Measurements from ENCODE around the gene FCRL6. TPM values are rescaled to one million over a fixed set of nuclear protein-coding genes. Genes with fewer than 3 reads are reported as not detected.

FCRL6 gene
- total and polyA plus RNA-seq, 12 donors: 0.11 to 2.2 (median 0.37) TPM; not detected in 3

DNA sequence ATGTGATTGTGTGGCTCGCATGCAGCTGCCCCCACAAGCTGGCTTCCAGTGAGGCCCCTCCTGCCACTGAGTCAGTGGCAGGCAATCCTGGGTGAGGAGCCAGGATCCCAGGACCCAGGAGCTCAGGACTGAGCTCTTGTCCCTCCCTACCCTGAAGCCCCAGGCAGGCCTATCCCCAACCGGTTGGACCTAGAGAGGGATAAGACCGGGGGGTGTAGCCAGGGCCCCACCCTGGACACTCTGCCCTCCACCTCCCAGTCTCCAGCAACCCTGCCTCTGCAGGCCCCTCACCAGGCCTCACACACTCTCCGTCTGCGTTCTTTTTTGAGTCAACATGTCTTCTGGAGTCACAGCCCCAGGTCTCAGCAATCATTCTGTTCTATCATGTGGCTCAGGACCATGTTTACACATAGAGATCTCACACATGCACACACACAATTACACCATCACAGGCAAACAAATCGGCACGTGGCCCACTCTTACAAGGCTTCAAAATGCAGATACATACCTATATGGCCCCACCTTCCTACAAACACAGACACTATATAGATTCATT is 57.7 kb downstream of the FCRL6 start:
- Histone ChIP-seq H3K4me1 (replicated peaks in 1 of 2) (no peaks in the 10 kb centered on the region), H3K9me3 (replicated peaks in 1 of 3) (no peaks in the 10 kb centered on the region), H3K4me3 (no peak overlapping the region), H3K36me3 (replicated peaks in 1 of 2) (no peaks in the 10 kb centered on the region), H3K27me3 (no peaks in the 10 kb centered on the region), H3K27ac (no peak overlapping the region)
- intact Hi-C loops (cut with DNase I): no loop called here
- 90 to 96% (median 91%) methylated on average over 7 of the region's 7 CpGs for WGBS, 4 donors
- TF ChIP-seq POLR2A (IDR thresholded peaks at IDR 0.05) (no peak), CTCF (IDR thresholded peaks at IDR 0.05) (no peak)
- DNase-seq: no peak

GRCh38 chr1:159860456-159860855 is 58.3 kb downstream of the FCRL6 start:
- peak in 6 of 7 donors; percentile 53 to 75 (median 59) for DNase-seq
- no peaks in the 10 kb centered on the region for H3K9me3 ChIP-seq (replicated peaks in 1 of 3)
- H3K27me3 ChIP-seq: no peaks in the 10 kb centered on the region
- H3K36me3 ChIP-seq (replicated peaks in 1 of 2): no peaks in the 10 kb centered on the region
- TF ChIP-seq CTCF (IDR thresholded peaks at IDR 0.05) (no peak), POLR2A (IDR thresholded peaks at IDR 0.05) (no peak)
- 17 to 30% (median 20%) methylated on average over 1 to 3 of the region's 3 CpGs; no CpG with 5 or more reads in 1 of the 4 donors for WGBS, 4 donors
- no peaks in the 10 kb centered on the region for H3K4me1 ChIP-seq (replicated peaks in 1 of 2)
- H3K4me3 ChIP-seq: no peak overlapping the region
- no peak overlapping the region for H3K27ac ChIP-seq
- intact Hi-C loops (cut with DNase I): no loop called here

- WGBS, 4 donors: 81 to 88% (median 85%) methylated on average over 8 of the region's 8 CpGs
- Histone ChIP-seq H3K9me3 (replicated peaks in 1 of 3) (no peaks in the 10 kb centered on the region), H3K4me3 (no peak overlapping the region), H3K36me3 (replicated peaks in 1 of 2) (no peaks in the 10 kb centered on the region), H3K27me3 (no peaks in the 10 kb centered on the region), H3K27ac (no peak overlapping the region), H3K4me1 (replicated peaks in 1 of 2) (no peaks in the 10 kb centered on the region)
- no peak for DNase-seq
- TF ChIP-seq CTCF (IDR thresholded peaks at IDR 0.05) (no peak), POLR2A (IDR thresholded peaks at IDR 0.05) (no peak)
- intact Hi-C loops (cut with DNase I): no loop called here
Observed at GRCh38 chr1:159861218-159861617, 59.1 kb downstream of the FCRL6 start.

GRCh38 chr1:159862031-159862430 is 59.9 kb downstream of the FCRL6 start:
- intact Hi-C loops (cut with DNase I): no loop called here
- no peak for DNase-seq
- H3K27me3 ChIP-seq: no peaks in the 10 kb centered on the region
- no peaks in the 10 kb centered on the region for H3K9me3 ChIP-seq (replicated peaks in 1 of 3)
- H3K27ac ChIP-seq: no peak overlapping the region
- WGBS, 4 donors: 77 to 94% (median 82%) methylated on average over 4 to 5 of the region's 5 CpGs
- no peaks in the 10 kb centered on the region for H3K4me1 ChIP-seq (replicated peaks in 1 of 2)
- no peak overlapping the region for H3K4me3 ChIP-seq
- no peak for TF ChIP-seq CTCF (IDR thresholded peaks at IDR 0.05)
- TF ChIP-seq POLR2A (IDR thresholded peaks at IDR 0.05): no peak
- H3K36me3 ChIP-seq (replicated peaks in 1 of 2): no peaks in the 10 kb centered on the region
